Activated CD4-positive, alpha-beta memory T cell treated with anti-CD3 and anti-CD28 coated beads for 36 hours (primary cell): ENCODE measurements around the gene KCNJ12. TPM values are rescaled to one million over a fixed set of nuclear protein-coding genes. Genes with fewer than 3 reads are reported as not detected.

Source experiments
- CTCF ChIA-PET: fragments of 350-600 bp; sonication (Branson Sonifier 250); formaldehyde crosslinking; loops from one replicate; lab custom pipeline; 2021; ENCODE audit warnings: antibody characterized with exemption, inconsistent platforms; lab: Charles Lee
- POLR2A ChIA-PET: fragments of 350-600 bp; sonication (Branson Sonifier 250); formaldehyde crosslinking; loops from one replicate; lab custom pipeline; 2021; ENCODE audit warnings: antibody characterized with exemption; lab: Charles Lee
- DNase-seq: peaks from one replicate; pipeline ENCODE4 v3.0.0-alpha.2; 2020
- H3K27ac Mint-ChIP-seq: one replicate; pipeline ENCODE4 v1.8.0; 2021; ENCODE audit warnings: mixed read lengths
- H3K27me3 Mint-ChIP-seq: one replicate; pipeline ENCODE4 v1.8.0; 2021; ENCODE audit warnings: mixed read lengths
- H3K36me3 Mint-ChIP-seq: one replicate; pipeline ENCODE4 v1.8.0; 2021; ENCODE audit warnings: mixed read lengths
- H3K4me1 Mint-ChIP-seq: one replicate; pipeline ENCODE4 v1.8.0; 2021; ENCODE audit warnings: low read depth, mixed read lengths
- H3K4me3 Mint-ChIP-seq: one replicate; pipeline ENCODE4 v1.8.0; 2021; ENCODE audit warnings: mild to moderate bottlenecking, mixed read lengths
- H3K9me3 Mint-ChIP-seq: one replicate; pipeline ENCODE4 v1.8.0; 2021; ENCODE audit warnings: mixed read lengths
- intact Hi-C: fragments of 100-400 bp; cut with micrococcal nuclease; formaldehyde crosslinking; loops from one replicate; pipeline ENCODE4 v1.15.1; 2023
- total RNA-seq, 2 experiments: library from RNA; stranded (reverse); gene quantifications; one replicate each; pipeline ENCODE4 v1.2.3, GENCODE V29; 2021

The KCNJ12 gene
- total RNA-seq, 2 experiments from 2014 or later = not detected

DNA sequence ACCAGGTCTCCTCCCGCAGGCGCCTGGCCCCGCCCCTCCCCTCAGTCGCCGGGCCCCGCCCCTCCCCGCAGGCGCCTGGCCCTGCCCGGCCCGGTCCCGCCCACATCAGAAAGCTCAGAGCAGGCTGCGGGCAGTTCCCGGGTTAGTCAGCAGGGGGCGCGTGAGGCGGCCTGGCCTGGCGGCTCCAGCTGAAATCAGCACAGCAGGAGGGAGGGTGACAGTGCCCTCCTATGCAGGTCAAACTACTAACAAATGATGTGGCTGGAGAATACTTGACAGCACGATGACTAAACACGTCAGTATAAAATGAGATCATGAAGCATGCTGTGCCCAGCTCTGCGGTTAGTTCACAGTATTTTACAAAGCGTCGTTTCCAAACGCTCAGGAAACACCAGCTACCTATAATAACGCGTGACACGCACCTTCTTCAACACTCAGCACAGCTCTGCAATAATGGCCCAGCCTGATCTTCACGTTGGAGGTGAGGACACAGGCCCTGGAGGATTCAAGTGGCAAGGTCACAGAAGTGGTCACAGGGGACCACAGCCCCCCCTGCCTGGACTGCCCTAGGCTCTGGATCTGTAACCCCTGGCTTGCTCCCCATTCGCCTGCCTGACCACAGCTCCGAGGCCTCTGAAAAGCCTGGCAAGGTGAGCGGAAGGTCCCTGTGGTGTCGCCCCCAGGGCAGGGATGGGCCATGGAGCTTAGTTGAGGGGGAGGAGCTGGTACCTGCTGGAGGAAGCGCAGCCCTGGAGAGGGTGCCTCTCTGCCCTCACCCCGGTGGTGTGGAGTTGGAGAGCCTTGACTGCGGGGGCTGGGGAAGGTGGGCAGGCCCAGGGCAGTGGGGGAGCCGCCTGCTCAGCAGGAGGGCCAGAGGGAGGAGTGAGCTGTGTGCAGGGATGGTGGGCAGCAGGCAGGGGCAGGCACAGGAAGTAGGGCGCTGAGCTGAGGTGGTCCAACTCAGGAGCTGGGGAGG, 81.2 kb downstream of the KCNJ12 start:
- H3K9me3 Mint-ChIP-seq = no peaks in the 10 kb centered on the region
- H3K4me1 Mint-ChIP-seq = peaks cover 14% of the 10 kb centered on the region
- H3K4me3 Mint-ChIP-seq = no peak overlapping the region
- ChIA-PET POLR2A (interaction anchor here (0.8 to 1.3 kb wide), 2 partner anchors 55 to 92 kb away, joined by 3 to 11 read pairs; no protein-coding TSS in a partner anchor), CTCF (interaction anchor here (0.6 to 4.2 kb wide), 25 partner anchors 10 to 414 kb away, joined by 3 to 95 read pairs (median 3); partner anchors contain the start of gene USP22)
- DNase-seq = peak; percentile 97
- peak overlapping the region; percentile 53 for H3K27ac Mint-ChIP-seq
- H3K27me3 Mint-ChIP-seq = peaks cover 6% of the 10 kb centered on the region
- no peaks in the 10 kb centered on the region for H3K36me3 Mint-ChIP-seq
- intact Hi-C loops = loop anchor here (1.0 to 10.0 kb wide), 5 partner anchors 54 to 415 kb away; partner anchors contain the start of genes DHRS7B, MAP2K3 and USP22

DNA sequence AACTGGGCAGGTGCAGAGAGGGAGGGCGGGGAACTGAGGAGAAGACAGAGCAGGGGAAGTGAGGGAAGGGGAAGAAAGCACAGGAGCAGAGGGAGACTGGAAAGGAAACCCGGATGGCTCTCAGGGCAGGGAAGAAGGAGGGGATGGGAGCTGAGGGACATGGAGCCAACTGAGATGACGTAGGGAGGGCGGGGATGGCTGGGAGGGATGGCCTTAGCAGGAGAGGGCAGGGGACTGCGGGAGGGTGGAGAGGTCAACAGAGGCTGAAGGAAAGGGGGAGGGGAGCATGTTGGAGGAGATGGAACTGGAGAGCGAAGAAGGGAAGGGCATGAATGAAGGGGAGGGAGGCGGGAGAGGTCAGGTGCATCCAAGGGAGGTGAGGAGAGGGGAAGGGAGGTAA, 81.9 kb downstream of the KCNJ12 start:
- Mint-ChIP-seq H3K9me3 (no peaks in the 10 kb centered on the region), H3K4me1 (peaks cover 9% of the 10 kb centered on the region), H3K4me3 (no peak overlapping the region), H3K27ac (no peak overlapping the region), H3K27me3 (peaks cover 3% of the 10 kb centered on the region), H3K36me3 (no peaks in the 10 kb centered on the region)
- no peak for DNase-seq
- ChIA-PET POLR2A (no interaction called here), CTCF (interaction anchor here (0.9 to 4.2 kb wide), 6 partner anchors 25 to 190 kb away, joined by 3 to 95 read pairs (median 9); no protein-coding TSS in a partner anchor)
- intact Hi-C loops = loop anchor here (5.0 to 10.0 kb wide), 2 partner anchors 133 to 416 kb away; partner anchors contain the start of gene USP22

DNA sequence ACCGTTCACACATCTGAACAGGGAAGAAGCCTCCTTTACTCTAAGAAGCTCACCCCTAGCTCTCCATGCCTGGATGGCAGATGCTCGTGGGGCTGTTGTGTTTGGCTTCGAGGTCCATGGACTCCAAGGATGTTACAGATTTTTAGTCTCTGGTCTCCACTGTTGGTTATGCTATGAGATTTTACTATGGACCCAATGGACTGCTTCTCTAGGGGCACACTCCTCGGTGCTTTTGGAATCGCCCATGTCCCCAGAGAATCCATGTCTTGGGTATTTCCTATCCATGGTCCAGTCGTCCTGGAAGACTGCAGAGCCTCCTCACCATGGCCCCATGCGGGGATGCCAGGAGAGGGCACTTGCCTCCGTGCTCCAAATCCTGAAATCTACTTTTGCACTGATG, 83.4 kb downstream of the KCNJ12 start:
- CTCF ChIA-PET = interaction anchor here (1.5 kb wide), 1 partner anchor 54 kb away, joined by 3 read pairs; no protein-coding TSS in a partner anchor
- DNase-seq = no peak

DNA sequence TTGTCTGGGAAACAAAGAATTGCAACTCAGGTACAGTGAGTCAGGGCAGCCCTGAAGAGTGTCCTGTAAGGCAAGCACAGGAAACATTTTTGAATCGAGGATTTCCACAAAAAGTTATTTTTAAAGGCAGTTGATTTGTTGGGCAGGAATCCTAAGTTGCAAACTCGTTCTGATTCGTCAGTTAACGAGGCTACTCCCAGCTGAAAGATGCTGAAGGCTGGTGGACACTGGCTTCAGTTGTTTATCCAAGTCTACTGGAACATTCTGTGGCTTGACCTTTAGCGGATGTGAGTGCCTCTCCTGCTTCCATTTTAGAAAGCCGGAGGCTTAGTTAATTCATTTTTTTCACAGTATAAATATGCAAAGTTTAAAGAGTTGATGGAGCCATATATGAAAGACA, 84.2 kb downstream of the KCNJ12 start:
- no peak for DNase-seq
- ChIA-PET CTCF (interaction anchor here (1.5 to 2.0 kb wide), 2 partner anchors 51 to 53 kb away, joined by 3 to 8 read pairs; no protein-coding TSS in a partner anchor), POLR2A (no interaction called here)
- H3K9me3 Mint-ChIP-seq = no peaks in the 10 kb centered on the region
- no peaks in the 10 kb centered on the region for H3K36me3 Mint-ChIP-seq
- H3K4me1 Mint-ChIP-seq = peaks cover 14% of the 10 kb centered on the region
- peaks cover 16% of the 10 kb centered on the region for H3K27me3 Mint-ChIP-seq
- intact Hi-C loops = no loop called here
- no peak overlapping the region for H3K27ac Mint-ChIP-seq
- no peak overlapping the region for H3K4me3 Mint-ChIP-seq

More for the DNA sequence above, 83.4 kb downstream of the KCNJ12 start:
- POLR2A ChIA-PET = no interaction called here
- H3K27ac Mint-ChIP-seq = no peak overlapping the region
- no peaks in the 10 kb centered on the region for H3K36me3 Mint-ChIP-seq
- peaks cover 14% of the 10 kb centered on the region for H3K4me1 Mint-ChIP-seq
- peaks cover 14% of the 10 kb centered on the region for H3K27me3 Mint-ChIP-seq
- H3K9me3 Mint-ChIP-seq = no peaks in the 10 kb centered on the region
- intact Hi-C loops = loop anchor here (5.0 to 10.0 kb wide), 2 partner anchors 135 to 417 kb away; partner anchors contain the start of gene USP22
- H3K4me3 Mint-ChIP-seq = no peak overlapping the region

DNA sequence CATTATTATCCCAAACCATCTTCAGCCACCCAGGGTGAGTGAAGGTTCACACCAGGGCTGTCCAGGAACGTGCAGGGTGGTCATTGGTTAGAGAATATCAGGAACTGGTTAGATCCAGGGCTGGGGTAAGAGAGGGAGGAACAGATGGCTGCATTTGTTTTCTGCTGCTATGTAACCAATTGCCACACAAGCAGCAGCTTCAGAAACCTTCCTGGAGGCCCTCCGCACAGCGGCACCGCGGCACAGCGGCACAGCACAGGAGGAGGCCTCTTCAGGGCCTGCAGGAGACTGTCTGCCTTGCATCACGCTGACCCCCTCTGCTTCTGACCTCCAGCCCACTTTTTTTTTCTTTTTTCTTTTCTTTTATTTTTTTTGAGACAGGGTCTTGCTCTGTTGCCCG, 86.1 kb downstream of the KCNJ12 start:
- DNase-seq = no peak
- Mint-ChIP-seq H3K4me1 (peaks cover 8% of the 10 kb centered on the region), H3K27me3 (peaks cover 14% of the 10 kb centered on the region), H3K9me3 (no peaks in the 10 kb centered on the region), H3K4me3 (no peak overlapping the region), H3K27ac (no peak overlapping the region), H3K36me3 (no peaks in the 10 kb centered on the region)
- POLR2A ChIA-PET = no interaction called here
- intact Hi-C loops = no loop called here
- CTCF ChIA-PET = interaction anchor here (2.0 kb wide), 1 partner anchor 49 kb away, joined by 8 read pairs; no protein-coding TSS in a partner anchor

DNA sequence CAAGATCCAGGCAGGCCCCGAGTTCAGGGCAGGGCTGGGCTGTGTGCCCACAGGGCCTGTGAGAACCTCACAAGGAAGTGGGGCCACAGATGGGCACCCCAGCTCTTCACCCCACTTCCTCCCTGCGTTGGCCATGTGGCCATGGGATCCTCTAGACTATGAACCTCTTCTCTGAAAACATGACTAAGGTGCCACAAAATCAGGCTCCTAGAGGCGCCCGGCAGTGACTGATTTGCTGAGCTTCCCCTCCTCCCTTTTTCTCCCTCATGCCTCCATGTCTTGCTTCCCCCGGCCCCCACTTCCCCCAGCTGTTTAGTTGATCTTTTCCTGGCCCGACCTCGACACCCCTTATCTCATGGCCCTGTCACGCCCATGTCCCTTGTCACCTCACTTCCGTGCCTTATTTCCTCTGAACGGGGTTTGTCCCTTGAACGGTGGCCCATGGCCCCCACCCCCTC, 87.1 kb downstream of the KCNJ12 start:
- no peaks in the 10 kb centered on the region for H3K9me3 Mint-ChIP-seq
- CTCF ChIA-PET = no interaction called here
- intact Hi-C loops = no loop called here
- no peaks in the 10 kb centered on the region for H3K36me3 Mint-ChIP-seq
- H3K4me1 Mint-ChIP-seq = peaks cover 4% of the 10 kb centered on the region
- H3K4me3 Mint-ChIP-seq = no peak overlapping the region
- POLR2A ChIA-PET = no interaction called here
- no peak overlapping the region for H3K27ac Mint-ChIP-seq
- H3K27me3 Mint-ChIP-seq = peaks cover 12% of the 10 kb centered on the region
- peak; percentile 27 for DNase-seq

DNA sequence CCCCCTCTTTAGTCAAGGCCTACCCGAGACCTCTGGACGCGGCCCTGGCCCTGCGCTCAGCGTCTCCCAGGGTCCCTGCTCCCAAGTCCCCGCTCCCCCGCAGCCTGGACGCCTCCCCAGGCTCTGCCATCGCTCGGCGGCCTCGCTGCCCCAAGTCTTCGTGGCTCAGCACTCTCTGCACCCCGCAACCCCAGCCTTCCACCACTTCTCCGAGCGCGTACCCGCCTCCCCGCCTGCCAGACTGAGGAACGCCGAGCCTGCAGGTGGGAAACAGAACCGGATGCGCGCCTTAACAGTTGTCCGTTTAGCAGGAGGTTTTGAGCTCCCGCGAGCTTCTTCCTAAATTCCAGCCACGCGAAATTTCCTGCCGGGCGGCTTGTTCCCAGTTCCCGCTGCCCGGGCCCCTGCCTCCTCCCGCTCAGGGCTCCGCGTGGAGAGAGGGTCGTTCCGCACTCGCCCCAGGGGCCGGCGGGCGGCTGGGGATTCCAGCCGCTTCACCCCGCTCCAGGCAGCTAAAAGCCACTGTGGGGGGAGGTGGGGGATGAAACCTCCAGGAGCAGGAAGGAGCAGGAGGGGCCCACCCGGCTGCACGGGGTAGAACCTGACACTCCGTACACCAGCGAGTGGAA, 87.7 kb downstream of the KCNJ12 start:
- DNase-seq = no peak
- intact Hi-C loops = no loop called here
- Mint-ChIP-seq H3K27me3 (peaks cover 12% of the 10 kb centered on the region), H3K9me3 (no peaks in the 10 kb centered on the region), H3K36me3 (no peaks in the 10 kb centered on the region), H3K4me1 (peaks cover 4% of the 10 kb centered on the region), H3K4me3 (no peak overlapping the region), H3K27ac (no peak overlapping the region)
- ChIA-PET POLR2A (no interaction called here), CTCF (no interaction called here)

DNA sequence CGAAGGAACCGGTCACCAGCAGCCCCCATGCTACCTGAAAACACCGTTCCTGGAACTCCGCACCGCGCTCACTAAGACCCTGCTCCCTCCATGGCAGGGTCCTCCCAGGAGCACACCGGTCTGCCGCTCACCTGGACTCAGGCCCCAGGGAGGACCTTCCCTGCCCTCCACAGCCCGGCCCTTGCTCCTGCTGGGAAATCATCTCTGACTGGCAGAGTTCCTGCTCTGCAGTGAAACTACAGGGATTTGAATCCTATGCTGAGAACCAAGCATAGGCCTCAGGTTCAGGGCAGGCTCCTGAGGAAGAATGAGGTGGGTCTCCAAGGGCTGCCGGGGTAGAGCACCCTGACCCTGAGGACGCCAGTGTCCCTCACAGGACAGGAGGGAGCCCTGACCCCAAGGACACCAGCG, 88.5 kb downstream of the KCNJ12 start:
- ChIA-PET POLR2A (no interaction called here), CTCF (no interaction called here)
- Mint-ChIP-seq H3K36me3 (no peaks in the 10 kb centered on the region), H3K4me3 (no peak overlapping the region), H3K4me1 (peaks cover 4% of the 10 kb centered on the region), H3K27ac (no peak overlapping the region), H3K9me3 (no peaks in the 10 kb centered on the region), H3K27me3 (peaks cover 12% of the 10 kb centered on the region)
- intact Hi-C loops = no loop called here
- no peak for DNase-seq

DNA sequence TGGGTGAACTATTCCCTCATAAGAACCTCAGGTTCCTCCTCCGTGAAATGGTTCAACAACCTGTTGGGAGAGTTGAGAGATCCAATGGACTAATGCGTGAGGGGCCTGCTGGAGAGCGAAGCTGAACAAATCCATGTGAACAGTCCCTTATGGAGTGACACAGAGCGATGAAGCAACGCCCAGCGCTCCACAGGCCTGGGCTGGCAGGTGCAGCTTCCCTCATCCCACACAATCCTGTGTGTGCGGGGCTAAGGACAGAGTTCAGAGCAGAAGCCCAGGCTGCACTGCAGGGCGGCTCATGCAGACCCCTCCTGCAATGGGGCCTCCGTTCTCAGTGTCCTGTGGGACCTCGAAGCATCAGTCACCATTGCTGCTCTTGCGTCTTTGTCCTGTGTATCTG, 90.4 kb downstream of the KCNJ12 start:
- H3K27me3 Mint-ChIP-seq = peaks cover 12% of the 10 kb centered on the region
- H3K27ac Mint-ChIP-seq = no peak overlapping the region
- ChIA-PET CTCF (no interaction called here), POLR2A (no interaction called here)
- H3K9me3 Mint-ChIP-seq = no peaks in the 10 kb centered on the region
- intact Hi-C loops = no loop called here
- no peaks in the 10 kb centered on the region for H3K36me3 Mint-ChIP-seq
- H3K4me1 Mint-ChIP-seq = peaks cover 4% of the 10 kb centered on the region
- no peak overlapping the region for H3K4me3 Mint-ChIP-seq
- no peak for DNase-seq

DNA sequence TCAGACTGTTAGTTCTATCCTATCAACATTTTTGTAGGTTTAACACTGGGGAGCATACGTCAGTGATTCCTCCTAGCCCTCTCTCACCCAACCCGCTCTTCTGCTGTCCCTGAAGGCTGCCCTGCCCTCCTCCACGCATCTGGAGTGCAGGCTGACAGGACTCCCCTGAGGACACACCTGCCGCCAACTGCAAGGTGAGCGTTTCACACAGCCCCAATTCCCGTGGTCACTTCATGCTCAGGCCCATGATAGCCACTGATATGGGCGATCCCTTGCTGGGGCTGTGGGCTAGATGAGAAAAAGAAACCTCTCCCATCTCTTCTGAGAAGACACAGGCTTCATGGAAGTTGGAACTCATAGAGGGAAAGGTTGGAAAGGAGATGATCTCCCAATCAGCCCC, 91.0 kb downstream of the KCNJ12 start:
- Mint-ChIP-seq H3K27me3 (peaks cover 12% of the 10 kb centered on the region), H3K27ac (no peak overlapping the region), H3K4me1 (peaks cover 4% of the 10 kb centered on the region), H3K9me3 (no peaks in the 10 kb centered on the region), H3K36me3 (no peaks in the 10 kb centered on the region), H3K4me3 (no peak overlapping the region)
- intact Hi-C loops = no loop called here
- ChIA-PET CTCF (no interaction called here), POLR2A (no interaction called here)
- no peak for DNase-seq

DNA sequence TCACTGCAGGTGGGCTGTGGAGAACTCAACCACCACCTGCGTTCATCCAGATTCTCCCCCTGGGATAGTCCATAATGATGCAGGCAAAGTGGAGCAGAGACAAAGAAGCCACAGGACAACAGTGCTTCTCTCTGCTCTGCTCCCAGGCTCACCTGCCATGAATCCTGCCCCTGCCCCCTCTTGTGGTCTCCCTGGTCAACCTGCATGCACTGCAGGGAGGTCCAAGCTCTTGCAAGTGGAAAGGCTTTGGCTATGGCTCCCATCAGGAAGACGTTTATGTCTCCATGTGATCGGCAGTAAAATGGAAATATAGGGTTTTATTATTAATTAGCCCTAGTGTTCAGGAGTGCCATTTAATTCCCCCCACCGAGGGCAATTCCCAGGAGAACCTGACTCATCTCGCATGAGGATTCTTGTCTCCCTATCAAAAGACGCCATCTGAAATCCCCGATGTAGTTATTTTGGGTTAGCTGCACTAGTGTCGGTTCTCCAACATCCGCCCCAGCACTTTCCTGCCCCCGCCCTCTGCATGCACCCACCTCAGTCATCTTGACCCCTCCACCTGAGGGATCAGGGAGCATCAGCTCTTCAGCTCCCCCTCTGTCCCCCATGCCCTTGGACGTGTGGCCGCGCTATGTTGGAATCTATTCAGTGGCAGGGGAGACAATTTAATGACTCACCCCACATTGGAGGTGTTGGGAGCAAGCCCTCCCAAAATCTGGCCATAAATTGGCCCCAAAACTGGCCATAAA, 91.8 kb downstream of the KCNJ12 start:
- POLR2A ChIA-PET = no interaction called here
- no peak for DNase-seq
- Mint-ChIP-seq H3K27me3 (peaks cover 12% of the 10 kb centered on the region), H3K27ac (no peak overlapping the region), H3K4me3 (no peak overlapping the region), H3K4me1 (peaks cover 4% of the 10 kb centered on the region), H3K9me3 (no peaks in the 10 kb centered on the region), H3K36me3 (no peaks in the 10 kb centered on the region)
- CTCF ChIA-PET = no interaction called here
- intact Hi-C loops = no loop called here
